ENCODE data around the gene KLHDC7A. TPM values are rescaled to one million over a fixed set of nuclear protein-coding genes. Genes with fewer than 3 reads are reported as not detected.

KLHDC7A gene
- total and polyA plus RNA-seq, 3 experiments from 2014 or later = not detected

DNA sequence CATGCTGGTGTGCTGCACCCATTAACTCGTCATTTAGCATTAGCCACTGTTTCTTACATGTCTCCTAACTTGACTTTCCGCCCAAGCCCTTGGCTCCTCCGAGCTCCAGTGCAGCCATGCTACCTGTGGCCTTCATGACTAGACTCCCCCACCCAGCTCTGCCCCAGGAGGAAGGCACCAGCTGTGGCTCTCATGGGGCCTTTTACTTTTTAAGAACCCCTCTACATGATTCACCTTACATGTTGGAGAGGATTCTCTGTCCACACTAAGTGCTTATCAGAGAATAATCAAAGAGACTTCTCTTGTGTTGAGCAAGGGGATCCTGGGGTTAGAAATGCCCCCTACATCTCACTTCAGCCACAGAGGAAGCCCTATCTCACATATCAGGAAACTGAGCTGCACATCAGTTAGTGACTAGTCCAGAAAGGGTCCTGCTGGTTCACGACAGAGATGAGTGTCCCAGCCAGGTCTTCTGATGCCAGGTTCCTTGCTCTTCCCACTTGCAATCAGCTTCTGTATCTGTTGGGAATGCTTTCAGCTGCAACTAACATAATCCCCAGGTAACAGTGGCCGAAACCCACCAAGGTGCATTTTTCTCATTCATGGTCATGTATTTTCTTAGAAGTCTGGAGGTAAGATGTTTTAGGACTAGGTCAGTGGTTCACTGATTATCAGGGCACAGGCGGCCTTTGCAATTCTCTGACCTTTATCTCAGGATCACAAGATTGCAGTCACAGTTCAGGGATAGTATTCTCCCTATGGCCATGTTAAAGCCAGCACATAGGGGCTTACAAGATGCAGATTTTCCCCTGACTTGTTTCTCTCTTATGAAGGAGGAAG is 45.9 kb downstream of the KLHDC7A start:
- Histone ChIP-seq H3K36me3 (ENCODE audit: insufficient read depth, low read length) (no peaks in the 10 kb centered on the region), H3K27me3 (ENCODE audit: insufficient read depth, low read length, poor library complexity, severe bottlenecking) (no peaks in the 10 kb centered on the region), H3K4me3 (ENCODE audit: low read length) (no peak overlapping the region), H3K4me1 (ENCODE audit: insufficient read depth, low read length) (no peaks in the 10 kb centered on the region), H3K9me3 (ENCODE audit: low read length) (no peaks in the 10 kb centered on the region), H3K27ac (ENCODE audit: low read depth, low read length) (no peak overlapping the region)
- Mint-ChIP-seq H3K27ac (no peak overlapping the region), H3K4me1 (no peaks in the 10 kb centered on the region), H3K9me3 (no peaks in the 10 kb centered on the region), H3K27me3 (peaks cover 4 to 22% of the 10 kb centered on the region in 2 donors), H3K4me3 (no peak overlapping the region), H3K36me3 (peaks cover 0 to 2% (median 0%) of the 10 kb centered on the region in 3 donors)
- ChIA-PET CTCF (no interaction called here), POLR2A (no interaction called here)
- DNase-seq = no peak

DNA sequence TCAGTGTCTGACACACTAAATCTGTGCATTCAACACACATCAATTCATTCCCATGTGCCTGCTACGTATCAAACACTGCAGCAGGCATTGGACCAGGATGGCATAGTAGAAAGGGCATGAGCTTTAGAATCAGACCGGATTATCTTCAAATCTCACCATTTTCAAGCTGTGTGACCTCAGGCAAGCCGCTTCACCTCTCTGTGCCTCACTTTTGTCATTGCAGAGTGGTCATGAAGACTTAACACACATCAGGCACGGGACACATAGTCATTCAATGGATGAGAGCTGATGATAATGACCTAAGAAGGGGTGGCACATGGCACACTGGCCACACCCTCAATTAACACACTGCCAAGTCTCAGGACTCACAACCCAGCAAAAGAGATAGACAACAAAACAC is 46.8 kb downstream of the KLHDC7A start:
- no peaks in the 10 kb centered on the region for H3K9me3 ChIP-seq (ENCODE audit: low read length)
- no peak for DNase-seq
- ChIA-PET CTCF (no interaction called here), POLR2A (no interaction called here)
- no peaks in the 10 kb centered on the region for H3K36me3 ChIP-seq (ENCODE audit: insufficient read depth, low read length)
- no peaks in the 10 kb centered on the region for H3K4me1 ChIP-seq (ENCODE audit: insufficient read depth, low read length)
- H3K27me3 ChIP-seq (ENCODE audit: insufficient read depth, low read length, poor library complexity, severe bottlenecking) = no peaks in the 10 kb centered on the region
- H3K9me3 Mint-ChIP-seq = no peaks in the 10 kb centered on the region
- peaks cover 7 to 21% of the 10 kb centered on the region in 2 donors for H3K27me3 Mint-ChIP-seq
- H3K36me3 Mint-ChIP-seq = peaks cover 0 to 2% (median 0%) of the 10 kb centered on the region in 3 donors
- no peak overlapping the region for H3K27ac Mint-ChIP-seq
- no peak overlapping the region for H3K4me3 Mint-ChIP-seq
- H3K4me3 ChIP-seq (ENCODE audit: low read length) = no peak overlapping the region
- no peaks in the 10 kb centered on the region for H3K4me1 Mint-ChIP-seq
- no peak overlapping the region for H3K27ac ChIP-seq (ENCODE audit: low read depth, low read length)

DNA sequence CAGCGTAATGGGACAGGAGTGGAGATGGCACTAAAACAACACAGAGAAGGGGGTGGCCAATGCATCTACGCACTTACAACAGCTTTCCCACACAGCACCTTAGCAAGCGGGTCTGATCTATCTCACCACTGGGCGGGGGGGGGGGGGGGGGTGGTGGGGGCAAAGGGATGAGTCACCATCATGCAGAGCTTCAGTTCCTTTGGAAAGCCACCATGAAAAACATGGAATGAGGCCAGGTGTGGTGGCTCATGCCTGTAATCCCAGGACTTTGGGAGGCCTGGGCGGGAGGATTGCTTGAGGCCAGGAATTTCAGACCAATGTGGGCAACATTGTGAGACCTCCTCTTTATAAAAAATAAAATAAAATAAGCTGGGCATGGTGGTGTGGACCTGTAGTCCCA is 47.2 kb downstream of the KLHDC7A start:
- no peak for DNase-seq
- peaks cover 0 to 2% (median 0%) of the 10 kb centered on the region in 3 donors for H3K36me3 Mint-ChIP-seq
- Histone ChIP-seq H3K36me3 (ENCODE audit: insufficient read depth, low read length) (no peaks in the 10 kb centered on the region), H3K4me1 (ENCODE audit: insufficient read depth, low read length) (no peaks in the 10 kb centered on the region), H3K9me3 (ENCODE audit: low read length) (no peaks in the 10 kb centered on the region), H3K27me3 (ENCODE audit: insufficient read depth, low read length, poor library complexity, severe bottlenecking) (no peaks in the 10 kb centered on the region), H3K4me3 (ENCODE audit: low read length) (no peak overlapping the region), H3K27ac (ENCODE audit: low read depth, low read length) (no peak overlapping the region)
- ChIA-PET CTCF (no interaction called here), POLR2A (no interaction called here)
- no peak overlapping the region for H3K27ac Mint-ChIP-seq
- peaks cover 10 to 19% of the 10 kb centered on the region in 2 donors for H3K27me3 Mint-ChIP-seq
- peaks cover 0 to 1% (median 0%) of the 10 kb centered on the region in 5 donors for H3K9me3 Mint-ChIP-seq
- no peaks in the 10 kb centered on the region for H3K4me1 Mint-ChIP-seq
- H3K4me3 Mint-ChIP-seq = no peak overlapping the region

GRCh38 chr1:18528616-18529015 is 47.9 kb downstream of the KLHDC7A start:
- H3K27me3 Mint-ChIP-seq = peaks cover 12 to 17% of the 10 kb centered on the region in 2 donors
- POLR2A ChIA-PET = no interaction called here
- no peaks in the 10 kb centered on the region for H3K4me1 Mint-ChIP-seq
- no peaks in the 10 kb centered on the region for H3K36me3 ChIP-seq (ENCODE audit: insufficient read depth, low read length)
- H3K4me3 Mint-ChIP-seq = no peak overlapping the region
- H3K4me3 ChIP-seq (ENCODE audit: low read length) = no peak overlapping the region
- H3K9me3 ChIP-seq (ENCODE audit: low read length) = no peaks in the 10 kb centered on the region
- H3K9me3 Mint-ChIP-seq = peaks cover 0 to 1% (median 0%) of the 10 kb centered on the region in 5 donors
- CTCF ChIA-PET = no interaction called here
- peaks cover 0 to 2% (median 0%) of the 10 kb centered on the region in 3 donors for H3K36me3 Mint-ChIP-seq
- no peak for DNase-seq
- no peak overlapping the region for H3K27ac ChIP-seq (ENCODE audit: low read depth, low read length)
- no peaks in the 10 kb centered on the region for H3K27me3 ChIP-seq (ENCODE audit: insufficient read depth, low read length, poor library complexity, severe bottlenecking)
- no peaks in the 10 kb centered on the region for H3K4me1 ChIP-seq (ENCODE audit: insufficient read depth, low read length)
- H3K27ac Mint-ChIP-seq = no peak overlapping the region

- DNase-seq = no peak
- no peaks in the 10 kb centered on the region for H3K27me3 ChIP-seq (ENCODE audit: insufficient read depth, low read length, poor library complexity, severe bottlenecking)
- Mint-ChIP-seq H3K27me3 (peaks cover 12 to 17% of the 10 kb centered on the region in 2 donors), H3K4me3 (no peak overlapping the region), H3K36me3 (peaks cover 0 to 2% (median 0%) of the 10 kb centered on the region in 3 donors), H3K4me1 (no peaks in the 10 kb centered on the region), H3K27ac (no peak overlapping the region), H3K9me3 (peaks cover 0 to 1% (median 0%) of the 10 kb centered on the region in 5 donors)
- H3K4me1 ChIP-seq (ENCODE audit: insufficient read depth, low read length) = no peaks in the 10 kb centered on the region
- H3K9me3 ChIP-seq (ENCODE audit: low read length) = no peaks in the 10 kb centered on the region
- POLR2A ChIA-PET = no interaction called here
- CTCF ChIA-PET = no interaction called here
- no peak overlapping the region for H3K27ac ChIP-seq (ENCODE audit: low read depth, low read length)
- no peak overlapping the region for H3K4me3 ChIP-seq (ENCODE audit: low read length)
- no peaks in the 10 kb centered on the region for H3K36me3 ChIP-seq (ENCODE audit: insufficient read depth, low read length)
Observed at GRCh38 chr1:18529714-18530113, 49.0 kb downstream of the KLHDC7A start.

GRCh38 chr1:18530587-18531502 is 50.1 kb downstream of the KLHDC7A start:
- no peak for DNase-seq
- Mint-ChIP-seq H3K36me3 (peaks cover 0 to 2% (median 0%) of the 10 kb centered on the region in 3 donors), H3K27me3 (peaks cover 12 to 17% of the 10 kb centered on the region in 2 donors), H3K4me1 (no peaks in the 10 kb centered on the region), H3K9me3 (peaks cover 0 to 1% (median 0%) of the 10 kb centered on the region in 5 donors), H3K27ac (no peak overlapping the region), H3K4me3 (no peak overlapping the region)
- Histone ChIP-seq H3K4me3 (ENCODE audit: low read length) (no peak overlapping the region), H3K27me3 (ENCODE audit: insufficient read depth, low read length, poor library complexity, severe bottlenecking) (no peaks in the 10 kb centered on the region), H3K9me3 (ENCODE audit: low read length) (no peaks in the 10 kb centered on the region), H3K4me1 (ENCODE audit: insufficient read depth, low read length) (no peaks in the 10 kb centered on the region), H3K36me3 (ENCODE audit: insufficient read depth, low read length) (no peaks in the 10 kb centered on the region), H3K27ac (ENCODE audit: low read depth, low read length) (no peak overlapping the region)
- ChIA-PET POLR2A (no interaction called here), CTCF (no interaction called here)

DNA sequence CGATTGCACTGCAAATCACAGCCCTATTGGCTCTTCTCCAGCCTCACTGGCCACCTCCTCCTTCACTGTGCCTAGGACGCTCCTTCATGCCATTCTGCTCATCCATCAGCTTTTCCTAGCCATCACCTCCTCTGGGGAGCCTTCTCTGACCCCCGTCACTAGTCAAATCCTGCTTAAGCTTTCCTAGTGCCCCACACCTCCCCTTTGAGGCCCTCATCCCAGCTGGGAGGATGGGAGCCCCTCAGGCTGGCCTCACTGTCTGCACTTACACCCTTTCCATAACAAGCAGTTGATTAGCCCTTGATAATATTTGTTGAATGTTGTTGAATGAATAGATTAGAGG is 50.7 kb downstream of the KLHDC7A start:
- peaks cover under 1% of the 10 kb centered on the region for H3K27me3 ChIP-seq (ENCODE audit: insufficient read depth, low read length, poor library complexity, severe bottlenecking)
- DNase-seq = no peak
- H3K36me3 Mint-ChIP-seq = peaks cover 0 to 2% (median 0%) of the 10 kb centered on the region in 3 donors
- peaks cover 12 to 20% of the 10 kb centered on the region in 2 donors for H3K27me3 Mint-ChIP-seq
- H3K4me3 ChIP-seq (ENCODE audit: low read length) = no peak overlapping the region
- no peak overlapping the region for H3K27ac Mint-ChIP-seq
- H3K36me3 ChIP-seq (ENCODE audit: insufficient read depth, low read length) = no peaks in the 10 kb centered on the region
- H3K4me3 Mint-ChIP-seq = no peak overlapping the region
- H3K9me3 ChIP-seq (ENCODE audit: low read length) = no peaks in the 10 kb centered on the region
- ChIA-PET CTCF (no interaction called here), POLR2A (no interaction called here)
- no peaks in the 10 kb centered on the region for H3K4me1 ChIP-seq (ENCODE audit: insufficient read depth, low read length)
- H3K4me1 Mint-ChIP-seq = no peaks in the 10 kb centered on the region
- no peak overlapping the region for H3K27ac ChIP-seq (ENCODE audit: low read depth, low read length)
- H3K9me3 Mint-ChIP-seq = peaks cover 0 to 1% (median 0%) of the 10 kb centered on the region in 5 donors

All from CD8-positive, alpha-beta memory T cell (primary cell).